Suprapubic skin (tissue), 4 donors: ENCODE measurements around the gene PBLD. TPM values are rescaled to one million over a fixed set of nuclear protein-coding genes. Genes with fewer than 3 reads are reported as not detected.

ENCODE experiments used
- DNase-seq, 2 donors: peaks; one replicate each; pipeline ENCODE4 v3.0.0-alpha.2; 2019; ENCODE audit warnings: low spot score in 2 of 2
- H3K27ac ChIP-seq: fragments of 200-600 bp; sonication (generic); one replicate; pipeline ENCODE4 v1.5.1; 2019
- H3K27me3 ChIP-seq: fragments of 200-600 bp; sonication (generic); one replicate; pipeline ENCODE4 v1.5.1; 2019
- H3K36me3 ChIP-seq: fragments of 200-600 bp; sonication (generic); one replicate; pipeline ENCODE4 v1.5.1; 2019
- H3K4me1 ChIP-seq: fragments of 200-600 bp; sonication (generic); one replicate; pipeline ENCODE4 v1.5.1; 2019
- H3K4me3 ChIP-seq: fragments of 200-600 bp; sonication (generic); one replicate; pipeline ENCODE4 v1.5.1; 2019; ENCODE audit warnings: mild to moderate bottlenecking
- H3K9me3 ChIP-seq: fragments of 200-600 bp; sonication (generic); one replicate; pipeline ENCODE4 v1.5.1; 2019
- CTCF ChIP-seq, 2 donors: fragments of 200-600 bp in 1 of 2; fragments of 450-650 bp in 1 of 2; sonication (generic) in 1 of 2; IDR thresholded peaks; one replicate each; pipeline ENCODE4 v1.5.1; 2016 to 2019; ENCODE audit warnings: antibody characterized with exemption in 2 of 2, mild to moderate bottlenecking in 1 of 2, moderate library complexity in 1 of 2
- EP300 ChIP-seq: sonication (generic); formaldehyde crosslinking; IDR thresholded peaks from one replicate; pipeline ENCODE4 v1.6.1; 2017; ENCODE audit warnings: antibody characterized with exemption
- POLR2A ChIP-seq, 2 donors: fragments of 450-650 bp; IDR thresholded peaks; one replicate each; pipeline ENCODE4 v1.6.1; 2017; ENCODE audit warnings: antibody characterized with exemption in 2 of 2, mild to moderate bottlenecking in 2 of 2, moderate library complexity in 2 of 2
- POLR2AphosphoS5 ChIP-seq, 3 donors: sonication (generic); formaldehyde crosslinking; IDR thresholded peaks; one replicate each; pipeline ENCODE4 v1.6.1; 2017; ENCODE audit warnings: antibody characterized with exemption in 3 of 3
- WGBS: methylation state at CpG from one replicate; pipeline ENCODE4 v1.1.5; 2018; 5-methylcytosine and 5-hydroxymethylcytosine counted together
- total RNA-seq, 4 donors: library from RNA; depleted of rRNA; stranded (reverse); fragments of >200 nt; gene quantifications; one replicate each; pipeline ENCODE4 v1.1.0, GENCODE V29; 2016

Gene PBLD
- total RNA-seq, 4 donors from 2014 or later, result 1.4 to 4.0 (median 2.8) TPM

DNA sequence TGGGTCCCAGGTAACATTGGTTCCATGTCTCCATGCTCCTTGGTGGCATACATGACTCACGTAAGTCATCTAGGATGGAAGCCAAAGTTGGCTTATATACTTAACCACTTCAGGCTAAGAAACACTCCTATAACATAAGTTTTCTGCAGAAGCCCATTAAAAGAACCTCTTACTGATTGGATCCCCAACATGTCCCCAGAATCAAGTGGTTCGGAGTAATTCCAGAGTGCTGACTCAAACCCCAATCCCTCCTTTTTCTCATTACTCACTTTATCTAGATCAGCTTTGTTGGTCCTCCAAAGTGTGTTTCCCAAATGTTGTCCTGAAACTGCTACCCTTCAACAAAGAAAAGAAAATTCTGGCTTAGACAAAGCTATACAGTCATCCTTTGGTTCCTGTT, 90.7 kb downstream of the PBLD start:
- H3K4me3 ChIP-seq, result no peak overlapping the region
- WGBS, result 77% methylated on average over 2 of the region's 2 CpGs
- TF ChIP-seq EP300, result no peak
- no peak for TF ChIP-seq POLR2A (IDR thresholded peaks at IDR 0.05)
- no peak for TF ChIP-seq POLR2AphosphoS5 (IDR thresholded peaks at IDR 0.05)
- no peak for TF ChIP-seq CTCF (IDR thresholded peaks at IDR 0.05)
- no peaks in the 10 kb centered on the region for H3K27me3 ChIP-seq
- DNase-seq, result no peak
- H3K9me3 ChIP-seq, result no peaks in the 10 kb centered on the region
- H3K4me1 ChIP-seq, result no peaks in the 10 kb centered on the region
- no peak overlapping the region for H3K27ac ChIP-seq
- no peaks in the 10 kb centered on the region for H3K36me3 ChIP-seq

- Histone ChIP-seq H3K27ac (no peak overlapping the region), H3K27me3 (no peaks in the 10 kb centered on the region), H3K9me3 (no peaks in the 10 kb centered on the region), H3K36me3 (no peaks in the 10 kb centered on the region), H3K4me3 (no peak overlapping the region), H3K4me1 (no peaks in the 10 kb centered on the region)
- no peak for DNase-seq
- WGBS, result 55% methylated on average over 5 of the region's 5 CpGs
- no peak for TF ChIP-seq CTCF (IDR thresholded peaks at IDR 0.05)
- TF ChIP-seq POLR2AphosphoS5 (IDR thresholded peaks at IDR 0.05), result no peak
- TF ChIP-seq POLR2A (IDR thresholded peaks at IDR 0.05), result no peak
- TF ChIP-seq EP300, result no peak
These were observed 93.1 kb downstream of the PBLD start for GRCh38 chr10:68239596-68240150.

- H3K27me3 ChIP-seq, result no peaks in the 10 kb centered on the region
- 93% methylated on average over 5 of the region's 5 CpGs for WGBS
- no peak for DNase-seq
- H3K4me1 ChIP-seq, result no peaks in the 10 kb centered on the region
- H3K27ac ChIP-seq, result no peak overlapping the region
- no peak for TF ChIP-seq POLR2AphosphoS5 (IDR thresholded peaks at IDR 0.05)
- TF ChIP-seq EP300, result no peak
- TF ChIP-seq POLR2A (IDR thresholded peaks at IDR 0.05), result no peak
- no peak for TF ChIP-seq CTCF (IDR thresholded peaks at IDR 0.05)
- H3K36me3 ChIP-seq, result no peaks in the 10 kb centered on the region
- no peak overlapping the region for H3K4me3 ChIP-seq
- H3K9me3 ChIP-seq, result no peaks in the 10 kb centered on the region
These were observed 93.7 kb downstream of the PBLD start for GRCh38 chr10:68239069-68239468.

DNA sequence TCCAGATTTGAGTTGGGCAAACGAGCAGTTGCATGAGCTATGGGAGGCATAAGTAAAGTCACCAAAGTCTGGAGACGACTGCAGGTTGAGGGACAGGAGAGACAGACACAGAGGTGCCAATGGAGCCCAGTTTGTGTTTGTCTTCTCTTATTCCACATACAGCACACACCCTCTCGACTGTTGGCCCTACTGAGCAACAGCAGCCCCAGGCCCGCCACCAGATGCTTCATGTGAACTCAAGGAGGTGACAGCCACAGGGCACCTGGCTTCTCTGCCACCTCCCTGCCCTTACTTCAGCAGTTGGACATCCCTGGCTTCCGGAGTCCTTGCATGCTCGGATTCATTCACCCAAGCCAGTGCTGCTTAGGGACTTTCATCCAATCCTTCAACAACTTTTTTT, 94.4 kb downstream of the PBLD start:
- no peak for DNase-seq
- Histone ChIP-seq H3K27me3 (no peaks in the 10 kb centered on the region), H3K27ac (no peak overlapping the region), H3K36me3 (no peaks in the 10 kb centered on the region), H3K4me3 (no peak overlapping the region), H3K9me3 (no peaks in the 10 kb centered on the region), H3K4me1 (no peaks in the 10 kb centered on the region)
- TF ChIP-seq POLR2AphosphoS5 (IDR thresholded peaks at IDR 0.05) (no peak), POLR2A (IDR thresholded peaks at IDR 0.05) (no peak), CTCF (IDR thresholded peaks at IDR 0.05) (no peak), EP300 (no peak)
- WGBS, result 82% methylated on average over 6 of the region's 6 CpGs

DNA sequence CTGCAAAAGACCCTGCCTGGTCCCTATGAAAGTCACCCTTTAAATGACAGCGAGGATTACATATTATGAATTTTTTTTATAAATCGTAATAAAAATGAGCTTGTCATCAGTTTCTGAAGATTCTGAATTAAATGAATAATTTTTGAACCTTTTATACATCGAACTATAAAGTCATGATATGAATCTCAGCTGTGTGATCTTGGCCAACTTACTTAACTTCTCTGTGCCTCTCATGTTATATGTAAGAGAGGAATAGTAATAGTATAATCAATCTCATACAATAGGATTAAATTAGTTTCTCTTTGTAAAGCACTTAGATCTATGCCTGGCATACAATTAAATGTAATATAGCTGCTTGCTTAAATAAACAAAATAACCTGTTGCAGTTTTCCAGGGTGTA, 95.6 kb downstream of the PBLD start:
- Histone ChIP-seq H3K27me3 (no peaks in the 10 kb centered on the region), H3K9me3 (no peaks in the 10 kb centered on the region), H3K36me3 (no peaks in the 10 kb centered on the region), H3K4me1 (no peaks in the 10 kb centered on the region), H3K4me3 (no peak overlapping the region), H3K27ac (no peak overlapping the region)
- 91% methylated on average over 3 of the region's 3 CpGs for WGBS
- DNase-seq, result no peak
- TF ChIP-seq POLR2A (IDR thresholded peaks at IDR 0.05) (no peak), CTCF (IDR thresholded peaks at IDR 0.05) (no peak), POLR2AphosphoS5 (IDR thresholded peaks at IDR 0.05) (no peak), EP300 (no peak)
